Astrocyte of the cerebellum (primary cell): ENCODE data around the gene TNFRSF19.

Source experiments
- DNase-seq: peaks from one replicate; pipeline ENCODE4 v3.0.0-alpha.2; 2011; ENCODE audit warnings: low read depth
- H3K4me3 ChIP-seq: 2 replicates; pipeline ENCODE4 v1.5.1; 2011; ENCODE audit warnings: mild to moderate bottlenecking, low read depth, low read length, moderate library complexity
- in situ Hi-C: cut with HindIII; loops from 2 replicates; pipeline ENCODE4 v1.10.0; 2017; ENCODE audit warnings: low sequenced_read_pairs
- TF ChIP-seq, protein P1 (sequence below): IDR thresholded peaks from 2 replicates; pipeline ENCODE4 v1.5.1; 2012; ENCODE audit warnings: low read length, low read depth, moderate library complexity, mild to moderate bottlenecking; ENCODE audit errors: missing control alignments

TNFRSF19 gene

DNA sequence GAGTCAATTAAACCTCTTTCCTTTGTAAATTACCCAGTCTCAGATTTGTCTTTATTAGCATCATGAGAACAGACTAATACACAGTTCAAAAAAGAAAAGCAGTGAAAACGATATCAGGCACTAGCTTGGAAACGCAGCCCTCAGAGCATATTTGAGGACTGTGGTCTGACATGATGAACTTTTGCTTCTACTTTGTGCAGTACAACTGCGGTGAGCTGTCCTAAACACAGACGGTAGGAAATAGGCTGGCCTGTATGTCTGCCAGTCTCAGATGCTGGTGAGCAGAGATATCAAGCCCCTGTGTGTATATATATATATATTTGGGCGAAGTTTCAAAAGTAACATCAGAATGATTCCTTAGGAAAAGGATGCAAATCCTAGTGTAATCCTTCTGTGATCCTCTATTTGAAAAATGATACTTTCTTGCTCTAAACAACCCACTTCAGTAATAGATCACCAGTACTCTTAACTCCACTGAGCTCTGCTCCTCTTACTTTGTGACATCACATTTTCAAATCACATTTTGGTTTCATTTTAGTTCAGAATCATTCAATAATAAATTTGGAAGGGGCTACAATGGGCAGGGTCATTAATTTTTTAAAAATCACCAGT is 74.4 kb downstream of the TNFRSF19 start:
- TF ChIP-seq, protein P1, sequence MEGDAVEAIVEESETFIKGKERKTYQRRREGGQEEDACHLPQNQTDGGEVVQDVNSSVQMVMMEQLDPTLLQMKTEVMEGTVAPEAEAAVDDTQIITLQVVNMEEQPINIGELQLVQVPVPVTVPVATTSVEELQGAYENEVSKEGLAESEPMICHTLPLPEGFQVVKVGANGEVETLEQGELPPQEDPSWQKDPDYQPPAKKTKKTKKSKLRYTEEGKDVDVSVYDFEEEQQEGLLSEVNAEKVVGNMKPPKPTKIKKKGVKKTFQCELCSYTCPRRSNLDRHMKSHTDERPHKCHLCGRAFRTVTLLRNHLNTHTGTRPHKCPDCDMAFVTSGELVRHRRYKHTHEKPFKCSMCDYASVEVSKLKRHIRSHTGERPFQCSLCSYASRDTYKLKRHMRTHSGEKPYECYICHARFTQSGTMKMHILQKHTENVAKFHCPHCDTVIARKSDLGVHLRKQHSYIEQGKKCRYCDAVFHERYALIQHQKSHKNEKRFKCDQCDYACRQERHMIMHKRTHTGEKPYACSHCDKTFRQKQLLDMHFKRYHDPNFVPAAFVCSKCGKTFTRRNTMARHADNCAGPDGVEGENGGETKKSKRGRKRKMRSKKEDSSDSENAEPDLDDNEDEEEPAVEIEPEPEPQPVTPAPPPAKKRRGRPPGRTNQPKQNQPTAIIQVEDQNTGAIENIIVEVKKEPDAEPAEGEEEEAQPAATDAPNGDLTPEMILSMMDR: no peak
- in situ Hi-C loops: no loop called here
- H3K4me3 ChIP-seq: no peak overlapping the region
- DNase-seq: no peak

DNA sequence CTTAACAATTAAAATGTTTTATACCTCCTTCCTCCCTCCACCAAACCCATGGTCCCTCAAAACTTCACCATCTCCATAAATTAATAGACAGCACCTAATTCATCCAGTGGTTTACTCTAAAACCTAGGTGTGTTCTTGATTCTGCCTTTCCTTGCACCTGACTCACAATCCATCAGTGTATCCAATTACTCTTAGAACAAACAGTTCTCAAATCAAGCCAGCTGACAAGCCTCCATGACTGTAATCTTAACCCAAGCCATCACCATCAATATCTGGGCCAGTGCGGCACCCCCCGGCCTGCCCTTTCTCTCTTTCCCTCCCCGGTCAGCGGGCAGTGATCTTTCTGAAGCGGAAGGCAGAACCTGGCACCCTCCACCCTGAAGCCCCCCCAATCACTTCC is 75.6 kb downstream of the TNFRSF19 start:
- no peak for DNase-seq
- in situ Hi-C loops: no loop called here
- TF ChIP-seq, protein P1: no peak
- no peak overlapping the region for H3K4me3 ChIP-seq

DNA sequence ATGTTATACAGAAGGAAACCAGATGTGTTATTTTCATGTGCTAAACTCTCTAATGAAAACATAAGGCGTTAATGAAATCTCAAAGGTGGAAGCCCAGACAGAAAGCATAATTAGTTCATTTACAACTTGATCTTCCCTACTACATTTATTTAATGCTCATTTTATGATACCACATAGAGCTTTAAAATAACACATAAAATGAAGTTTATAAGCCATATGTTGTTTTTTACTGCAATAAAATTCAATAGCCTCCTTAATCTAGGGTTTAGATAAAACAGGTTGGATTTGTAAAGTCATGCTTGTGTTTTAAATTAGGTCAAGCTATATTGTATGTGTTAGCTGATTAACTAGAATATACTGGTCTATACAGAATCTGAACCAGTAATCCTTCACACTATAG is 81.2 kb downstream of the TNFRSF19 start:
- DNase-seq: no peak
- in situ Hi-C loops: no loop called here
- H3K4me3 ChIP-seq: no peak overlapping the region
- TF ChIP-seq, protein P1: no peak

DNA sequence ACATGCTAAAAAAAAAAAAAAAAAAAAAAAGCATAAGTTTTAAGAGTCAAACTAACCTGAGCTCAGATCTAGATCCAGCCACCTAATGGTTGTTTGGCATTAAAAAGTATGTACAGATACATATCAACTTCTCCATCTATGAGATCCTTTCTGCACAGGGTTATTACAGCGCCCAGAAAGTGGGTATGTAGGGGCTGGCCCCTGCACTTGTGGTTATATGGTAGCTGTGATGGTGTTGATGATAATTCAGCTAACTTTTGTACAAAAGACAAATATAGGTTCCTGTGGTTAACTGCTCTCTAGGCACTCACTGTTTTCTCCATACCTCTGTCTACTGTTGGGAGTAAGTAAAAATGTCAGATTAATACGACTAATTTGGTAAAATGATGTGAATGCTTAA is 81.7 kb downstream of the TNFRSF19 start:
- in situ Hi-C loops: no loop called here
- H3K4me3 ChIP-seq: no peak overlapping the region
- no peak for DNase-seq
- TF ChIP-seq, protein P1: no peak

DNA sequence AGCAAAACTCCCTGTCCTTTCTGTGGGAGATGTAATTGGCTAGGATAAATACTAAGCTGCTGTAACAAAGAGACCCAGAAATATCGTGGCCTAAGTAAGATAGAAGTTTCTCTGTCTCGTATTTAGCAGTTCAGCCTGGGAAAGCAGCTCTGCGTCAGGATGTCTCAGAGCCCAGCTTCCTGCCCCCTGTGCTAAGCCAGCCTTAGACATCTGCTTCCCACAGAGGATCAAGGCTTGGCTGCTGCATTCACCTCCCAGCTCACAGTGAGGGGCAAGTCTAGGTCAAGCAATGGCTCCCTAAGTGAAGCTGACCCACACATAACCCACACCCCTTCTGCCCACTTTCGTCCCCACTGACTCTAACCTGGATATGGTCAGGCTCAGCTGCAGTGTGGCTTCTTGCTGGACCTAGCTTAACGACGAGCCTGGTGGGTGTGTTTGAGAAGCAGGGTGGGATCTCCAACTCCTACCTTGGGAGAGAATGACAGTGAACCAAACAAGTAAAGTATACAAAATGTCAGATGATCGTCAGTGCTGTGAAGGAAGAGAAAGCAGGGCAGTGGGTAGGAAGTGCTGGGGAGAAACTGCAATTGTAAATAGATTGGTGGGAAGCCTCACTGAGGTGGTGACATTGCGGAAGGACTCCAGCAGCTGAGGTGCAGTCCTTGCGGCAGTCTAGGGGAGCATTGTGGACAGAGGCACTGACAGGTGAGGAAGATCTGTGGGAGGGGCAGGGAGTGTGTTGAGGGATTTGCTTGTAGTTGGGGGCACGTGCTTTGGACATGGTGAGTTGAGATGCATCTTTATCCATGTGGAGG is 82.9 kb downstream of the TNFRSF19 start:
- H3K4me3 ChIP-seq: no peak overlapping the region
- TF ChIP-seq, protein P1: no peak
- no peak for DNase-seq
- in situ Hi-C loops: no loop called here

DNA sequence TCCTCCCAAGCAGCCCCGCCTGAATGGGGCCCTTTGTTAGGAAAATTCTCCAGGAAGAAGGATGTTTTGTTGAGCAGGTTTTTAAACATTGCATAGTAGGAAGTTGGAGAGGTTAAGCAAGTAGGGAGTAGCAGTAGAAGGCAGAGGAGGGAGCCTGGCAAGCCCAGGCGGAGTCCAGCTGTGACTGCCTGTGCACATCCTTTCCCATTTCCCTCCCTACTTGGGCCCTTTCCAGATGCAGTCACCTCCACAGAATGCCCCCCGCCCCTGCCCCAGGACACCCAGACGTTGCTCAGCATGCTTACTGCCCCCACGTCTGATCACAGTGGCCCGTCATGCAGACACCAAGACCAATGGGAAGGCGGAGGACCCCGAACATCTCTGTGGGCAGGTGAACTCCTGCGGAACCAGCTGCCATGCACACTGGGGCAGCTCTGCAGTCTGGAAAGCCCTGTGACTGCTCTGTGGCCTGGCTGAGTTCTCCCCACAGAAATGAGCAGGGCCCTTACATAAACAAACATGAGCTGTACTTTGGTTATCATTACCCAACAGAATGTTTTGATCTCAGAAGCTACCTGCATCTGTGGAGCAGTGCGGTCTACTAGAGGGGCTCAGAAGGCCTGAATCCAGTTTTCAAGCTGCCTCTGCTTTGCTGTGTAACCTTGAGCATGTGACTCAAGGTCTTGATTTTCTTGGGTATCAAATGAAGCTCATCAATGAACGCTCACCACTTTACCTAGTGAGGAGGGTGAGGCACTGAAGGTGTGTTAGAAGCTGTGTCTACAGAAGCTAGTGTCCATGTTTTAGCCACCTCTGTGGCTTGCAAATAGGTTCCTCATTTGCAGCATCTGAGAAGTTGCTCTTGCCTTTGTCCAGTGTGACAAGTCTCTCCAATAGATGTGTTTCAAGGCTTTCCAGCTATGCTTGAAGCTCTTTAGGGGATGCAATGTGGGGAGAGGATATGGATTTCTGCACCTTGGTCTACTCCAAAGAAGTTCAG is 84.2 kb downstream of the TNFRSF19 start:
- no peak for DNase-seq
- TF ChIP-seq, protein P1: no peak
- H3K4me3 ChIP-seq: no peak overlapping the region
- in situ Hi-C loops: no loop called here
